HG03066 (cell line): ENCODE data around the gene ATXN3L.

ENCODE experiments used
- ATAC-seq: cut with Tn5 transposase; IDR thresholded peaks from one replicate; pipeline ENCODE4 v1.9.1; 2021; ENCODE audit warnings: low read depth; ENCODE audit not compliant: unreplicated experiment

The ATXN3L gene

GRCh38 chrX:13319953-13320352 is at the start of gene ATXN3L:
TSS of gene ATXN3L (minus strand) at chrX:13320053. CDS start at chrX:13319934, 119 bp downstream.
- ATAC-seq: no peak

GRCh38 chrX:13369256-13370030 is 49.6 kb upstream of the ATXN3L start:
- no peak for ATAC-seq

- ATAC-seq: no peak
Observed at GRCh38 chrX:13367950-13368349, 48.1 kb upstream of the ATXN3L start.

GRCh38 chrX:13366698-13367097 is 46.8 kb upstream of the ATXN3L start:
- ATAC-seq: no peak

GRCh38 chrX:13365161-13365560 is 45.3 kb upstream of the ATXN3L start:
- no peak for ATAC-seq

- no peak for ATAC-seq
Observed at GRCh38 chrX:13364230-13364857, 44.5 kb upstream of the ATXN3L start.

- no peak for ATAC-seq
Observed at GRCh38 chrX:13360146-13360545, 40.3 kb upstream of the ATXN3L start.

- no peak for ATAC-seq
Observed at GRCh38 chrX:13357925-13358324, 38.1 kb upstream of the ATXN3L start.

GRCh38 chrX:13346646-13347045 is 26.8 kb upstream of the ATXN3L start:
- ATAC-seq: no peak

- ATAC-seq: no peak
Observed at GRCh38 chrX:13345438-13345837, 25.6 kb upstream of the ATXN3L start.

- ATAC-seq: no peak
Observed at GRCh38 chrX:13345037-13345436, 25.2 kb upstream of the ATXN3L start.

GRCh38 chrX:13341491-13342101 is 21.7 kb upstream of the ATXN3L start:
- no peak for ATAC-seq

GRCh38 chrX:13340182-13340791 is 20.4 kb upstream of the ATXN3L start:
- ATAC-seq: no peak

GRCh38 chrX:13339607-13340006 is 19.8 kb upstream of the ATXN3L start:
- no peak for ATAC-seq

- no peak for ATAC-seq
Observed at GRCh38 chrX:13338996-13339515, 19.2 kb upstream of the ATXN3L start.

GRCh38 chrX:13334491-13334890 is 14.6 kb upstream of the ATXN3L start:
- no peak for ATAC-seq

- ATAC-seq: no peak
Observed at GRCh38 chrX:13330446-13330845, 10.6 kb upstream of the ATXN3L start.

- ATAC-seq: no peak
Observed at GRCh38 chrX:13327666-13328065, 7.8 kb upstream of the ATXN3L start.

- no peak for ATAC-seq
Observed at GRCh38 chrX:13323241-13323640, 3.4 kb upstream of the ATXN3L start.

- no peak for ATAC-seq
Observed at GRCh38 chrX:13317366-13317765, 2.5 kb downstream of the ATXN3L start.

- no peak for ATAC-seq
Observed at GRCh38 chrX:13311560-13311959, 8.3 kb downstream of the ATXN3L start.
